Measurements from ENCODE around the gene NKX2-4.

- no peak for TF ChIP-seq CTCF (IDR thresholded peaks at IDR 0.05; ENCODE audit: poor library complexity, severe bottlenecking)
- TF ChIP-seq REST (IDR thresholded peaks at IDR 0.05; ENCODE audit: borderline replicate concordance) = no peak
- TF ChIP-seq RAD21 (conservative IDR thresholded peaks at IDR 0.05) = no peak
- TF ChIP-seq TAF1 (IDR thresholded peaks at IDR 0.05; ENCODE audit: low read depth) = no peak
- no peak for TF ChIP-seq EZH2 (IDR thresholded peaks at IDR 0.05; ENCODE audit: borderline replicate concordance, insufficient read depth, low read length, poor library complexity, severe bottlenecking)
Measured at GRCh38 chr20:21388566-21388965, 8.8 kb downstream of the NKX2-4 start.
